ENCODE measurements around the gene TMPRSS7. TPM values are rescaled to one million over a fixed set of nuclear protein-coding genes. Genes with fewer than 3 reads are reported as not detected.

TMPRSS7 gene
- total and polyA plus RNA-seq, 10 donors: not detected

DNA sequence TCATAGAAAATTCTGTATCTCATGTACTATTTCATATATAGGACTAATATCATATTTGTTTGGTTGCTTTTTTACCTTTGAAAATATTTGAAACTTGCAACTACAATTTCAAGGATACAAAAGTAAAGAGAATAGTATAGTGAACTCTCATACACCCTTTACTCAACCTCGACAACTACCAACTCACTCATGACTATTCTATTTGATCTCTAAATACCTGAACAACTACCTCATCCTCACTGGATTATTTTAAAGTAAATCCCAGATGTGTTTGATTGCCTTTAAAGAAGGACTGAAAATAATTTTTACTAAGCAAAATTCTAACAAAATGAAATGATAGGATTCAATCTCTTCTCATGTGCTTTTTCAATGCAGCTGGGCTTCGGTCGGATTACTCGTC, 12.1 kb downstream of the TMPRSS7 start:
- no peak for TF ChIP-seq POLR2A (IDR thresholded peaks at IDR 0.05)
- TF ChIP-seq POLR2AphosphoS5 (IDR thresholded peaks at IDR 0.05): no peak
- WGBS, 5 donors: 66 to 80% (median 68%) methylated on average over 4 of the region's 4 CpGs
- DNase-seq: no peak
- intact Hi-C loops (cut with DNase I; ENCODE audit: low total_unique reads): loop anchor here (10.0 kb wide), 1 partner anchor 52 kb away; the partner anchor contains the start of gene TAGLN3
- peaks cover 0 to 9% (median 8%) of the 10 kb centered on the region in 6 donors for H3K4me1 ChIP-seq
- no peaks in the 10 kb centered on the region for H3K9me3 ChIP-seq
- no peak overlapping the region for H3K4me3 ChIP-seq
- H3K27ac ChIP-seq: no peak overlapping the region
- H3K36me3 ChIP-seq: no peaks in the 10 kb centered on the region
- H3K27me3 ChIP-seq (replicated peaks in 1 of 7): no peaks in the 10 kb centered on the region

DNA sequence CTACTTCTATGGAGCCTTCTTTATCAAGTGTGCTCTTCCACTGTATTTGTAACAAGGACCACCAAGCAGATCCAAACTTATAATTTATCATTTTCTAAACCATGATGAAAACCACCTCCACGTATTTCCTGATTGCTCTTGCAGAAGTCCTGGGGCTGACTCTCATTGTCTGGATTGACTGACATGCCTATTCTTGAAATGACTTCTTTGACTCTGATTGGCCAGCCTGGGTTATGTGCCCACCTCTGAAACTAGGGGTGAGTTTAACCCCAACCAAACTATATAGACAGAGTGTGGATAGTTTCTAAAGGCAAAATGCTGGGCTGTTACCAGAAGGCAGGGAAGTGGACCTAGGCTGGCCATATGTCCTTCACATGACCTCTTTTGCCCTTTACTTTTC, 12.7 kb downstream of the TMPRSS7 start:
- WGBS, 5 donors: 79 to 93% (median 82%) methylated on average over 1 of the region's 1 CpG
- H3K4me3 ChIP-seq: no peak overlapping the region
- H3K27ac ChIP-seq: no peak overlapping the region
- no peak for DNase-seq
- peaks cover 0 to 6% (median 0%) of the 10 kb centered on the region in 7 donors for H3K27me3 ChIP-seq (replicated peaks in 1 of 7)
- intact Hi-C loops (cut with DNase I; ENCODE audit: low total_unique reads): loop anchor here (10.0 kb wide), 1 partner anchor 52 kb away; the partner anchor contains the start of gene TAGLN3
- no peaks in the 10 kb centered on the region for H3K9me3 ChIP-seq
- peaks cover 0 to 9% (median 8%) of the 10 kb centered on the region in 6 donors for H3K4me1 ChIP-seq
- TF ChIP-seq, protein P1, sequence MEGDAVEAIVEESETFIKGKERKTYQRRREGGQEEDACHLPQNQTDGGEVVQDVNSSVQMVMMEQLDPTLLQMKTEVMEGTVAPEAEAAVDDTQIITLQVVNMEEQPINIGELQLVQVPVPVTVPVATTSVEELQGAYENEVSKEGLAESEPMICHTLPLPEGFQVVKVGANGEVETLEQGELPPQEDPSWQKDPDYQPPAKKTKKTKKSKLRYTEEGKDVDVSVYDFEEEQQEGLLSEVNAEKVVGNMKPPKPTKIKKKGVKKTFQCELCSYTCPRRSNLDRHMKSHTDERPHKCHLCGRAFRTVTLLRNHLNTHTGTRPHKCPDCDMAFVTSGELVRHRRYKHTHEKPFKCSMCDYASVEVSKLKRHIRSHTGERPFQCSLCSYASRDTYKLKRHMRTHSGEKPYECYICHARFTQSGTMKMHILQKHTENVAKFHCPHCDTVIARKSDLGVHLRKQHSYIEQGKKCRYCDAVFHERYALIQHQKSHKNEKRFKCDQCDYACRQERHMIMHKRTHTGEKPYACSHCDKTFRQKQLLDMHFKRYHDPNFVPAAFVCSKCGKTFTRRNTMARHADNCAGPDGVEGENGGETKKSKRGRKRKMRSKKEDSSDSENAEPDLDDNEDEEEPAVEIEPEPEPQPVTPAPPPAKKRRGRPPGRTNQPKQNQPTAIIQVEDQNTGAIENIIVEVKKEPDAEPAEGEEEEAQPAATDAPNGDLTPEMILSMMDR (IDR thresholded peaks at IDR 0.05 in 8 of 11, conservative IDR thresholded peaks at IDR 0.05 in 3 of 11): no peak
- TF ChIP-seq POLR2A (IDR thresholded peaks at IDR 0.05): no peak
- TF ChIP-seq POLR2AphosphoS5 (IDR thresholded peaks at IDR 0.05): no peak
- H3K36me3 ChIP-seq: no peaks in the 10 kb centered on the region

DNA sequence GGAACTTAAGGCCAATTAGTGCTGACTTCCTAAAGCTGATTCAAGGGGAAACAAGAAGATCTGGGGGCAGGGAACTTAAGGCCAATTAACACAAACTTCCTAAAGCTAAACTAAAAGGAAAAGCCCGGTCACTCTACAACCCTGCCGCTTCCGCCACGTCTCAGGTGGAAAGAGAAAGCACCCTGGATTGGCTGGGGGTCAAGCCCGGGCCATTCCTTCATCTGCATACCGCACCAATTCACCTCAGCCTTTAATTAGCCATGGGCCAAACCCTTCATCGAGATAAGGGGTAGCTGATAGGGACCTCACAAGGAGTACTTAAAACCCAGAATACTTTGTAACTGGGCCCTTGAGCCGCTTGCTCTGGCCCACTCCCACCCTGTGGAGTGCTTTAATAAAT, 14.4 kb downstream of the TMPRSS7 start:
- Histone ChIP-seq H3K9me3 (no peaks in the 10 kb centered on the region), H3K4me1 (peaks cover 0 to 3% (median 1%) of the 10 kb centered on the region in 6 donors), H3K27me3 (replicated peaks in 1 of 7) (peaks cover 0 to 6% (median 0%) of the 10 kb centered on the region in 7 donors), H3K4me3 (no peak overlapping the region), H3K36me3 (no peaks in the 10 kb centered on the region), H3K27ac (no peak overlapping the region)
- no peak for DNase-seq
- 67 to 89% (median 80%) methylated on average over 7 to 8 of the region's 8 CpGs for WGBS, 5 donors
- no peak for TF ChIP-seq POLR2AphosphoS5 (IDR thresholded peaks at IDR 0.05)
- no peak for TF ChIP-seq POLR2A (IDR thresholded peaks at IDR 0.05)
- TF ChIP-seq, protein P1 (IDR thresholded peaks at IDR 0.05 in 8 of 11, conservative IDR thresholded peaks at IDR 0.05 in 3 of 11): no peak
- intact Hi-C loops (cut with DNase I; ENCODE audit: low total_unique reads): loop anchor here (10.0 kb wide), 1 partner anchor 54 kb away; the partner anchor contains the start of gene TAGLN3

DNA sequence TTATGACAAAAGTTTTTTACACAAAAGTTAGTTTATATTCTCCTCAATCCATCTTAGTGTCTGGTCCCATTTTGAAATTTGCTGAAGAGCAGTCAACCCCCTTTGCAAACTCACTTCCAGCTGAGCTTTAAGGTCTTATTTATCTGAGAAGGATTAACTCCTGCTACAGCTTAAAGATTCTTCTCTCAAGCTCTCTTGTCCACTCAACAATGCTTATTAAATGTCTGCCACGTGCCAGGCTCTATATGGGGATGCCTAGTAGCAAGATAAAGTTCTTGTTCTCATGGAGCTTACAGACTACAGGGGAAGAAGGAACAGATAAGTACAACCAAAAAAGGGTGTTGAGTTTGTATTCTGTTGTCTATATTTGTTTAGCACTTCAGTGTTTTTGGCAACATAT, 18.7 kb downstream of the TMPRSS7 start:
- intact Hi-C loops (cut with DNase I; ENCODE audit: low total_unique reads): no loop called here
- H3K36me3 ChIP-seq: no peaks in the 10 kb centered on the region
- H3K9me3 ChIP-seq: no peaks in the 10 kb centered on the region
- H3K27me3 ChIP-seq (replicated peaks in 1 of 7): peaks cover 0 to 6% (median 0%) of the 10 kb centered on the region in 7 donors
- H3K27ac ChIP-seq: no peak overlapping the region
- TF ChIP-seq POLR2AphosphoS5 (IDR thresholded peaks at IDR 0.05): no peak
- TF ChIP-seq POLR2A (IDR thresholded peaks at IDR 0.05): no peak
- TF ChIP-seq, protein P1 (IDR thresholded peaks at IDR 0.05 in 8 of 11, conservative IDR thresholded peaks at IDR 0.05 in 3 of 11): no peak
- H3K4me1 ChIP-seq: no peaks in the 10 kb centered on the region
- no peak for DNase-seq
- WGBS, 5 donors: 43 to 94% (median 70%) methylated on average over 1 of the region's 1 CpG
- H3K4me3 ChIP-seq: no peak overlapping the region
